NOMO-1 treated with dmso at 0.1 percent for 144 hours (cell line): ENCODE measurements around the gene PREX1.
"Not testable (repeated sequence)": the region's sequence is repeated elsewhere in the genome, so short reads cannot be mapped to it uniquely, and the experiment has no call there.

Experiments
- DNase-seq: peaks from one replicate; lab custom pipeline; 2025; ENCODE audit not compliant: unreplicated experiment; lab: John Stamatoyannopoulos, UW

PREX1 gene

DNA sequence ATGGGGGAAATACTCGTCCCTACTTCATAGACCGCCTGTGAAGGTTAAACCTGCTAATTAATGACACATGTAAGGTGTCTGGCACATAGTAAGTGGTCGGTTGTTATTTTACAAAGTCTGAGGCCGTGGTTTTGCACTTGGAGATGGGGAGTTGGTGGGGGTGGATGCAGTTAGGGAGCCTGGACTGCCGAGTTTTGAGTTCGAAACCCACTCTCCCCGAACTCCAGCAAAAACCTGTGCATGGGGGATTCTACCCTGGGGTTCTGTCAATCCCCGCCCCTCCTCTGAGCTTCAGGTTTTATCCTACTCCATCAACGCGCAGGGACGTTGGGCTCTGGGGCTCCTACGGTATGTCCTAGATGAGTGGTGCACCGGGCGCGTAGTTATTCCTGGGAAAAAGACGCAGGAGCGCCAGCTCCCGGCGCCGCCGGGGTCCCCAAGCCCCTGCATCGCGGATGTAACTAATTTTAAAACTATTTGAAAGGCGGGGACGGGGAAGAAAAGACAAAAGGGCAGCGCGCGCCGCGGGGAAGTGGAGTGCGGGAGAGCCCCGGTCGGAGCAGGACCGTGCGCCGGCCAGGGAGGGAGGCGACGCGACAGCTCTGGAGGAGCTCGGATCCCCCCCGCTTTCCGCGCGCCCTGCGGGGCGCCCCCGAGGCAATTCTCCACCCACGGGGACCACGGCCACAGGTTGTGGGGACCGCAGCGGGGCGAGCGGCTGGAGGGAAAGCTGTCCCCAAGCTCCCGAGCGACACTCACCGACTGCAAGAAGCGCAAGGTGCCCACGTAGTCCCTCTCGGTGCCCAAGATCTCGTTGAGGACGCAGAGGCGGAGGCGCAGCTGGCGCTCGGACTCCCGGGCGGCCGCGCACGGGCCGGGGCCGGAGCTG, 672 bp downstream of the PREX1 start:
- DNase-seq: no peak

DNA sequence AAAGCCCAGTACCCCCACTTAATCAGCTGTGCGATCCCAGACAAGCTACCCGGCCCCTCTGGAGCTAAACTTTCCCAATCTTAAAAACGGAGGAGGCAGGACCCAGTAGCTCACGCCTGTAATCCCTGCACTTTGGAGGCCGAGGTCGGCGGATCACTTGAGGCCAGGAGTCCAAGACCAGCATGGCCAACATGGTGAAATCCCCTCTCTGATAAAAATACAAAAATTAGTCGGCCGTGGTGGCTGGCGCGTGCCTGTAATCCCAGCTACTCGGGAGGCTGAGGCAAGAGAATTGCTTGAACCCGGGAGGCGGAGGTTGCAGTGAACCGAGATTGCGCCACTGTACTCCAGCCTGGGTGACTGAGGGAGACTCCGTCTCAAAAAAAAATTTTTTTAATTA, 1.3 kb downstream of the PREX1 start:
- not testable (repeated sequence) for DNase-seq

- no peak for DNase-seq
These were observed 1.7 kb downstream of the PREX1 start for GRCh38 chr20:48826069-48826468.

- no peak for DNase-seq
These were observed 2.3 kb downstream of the PREX1 start for GRCh38 chr20:48825566-48825920.

DNA sequence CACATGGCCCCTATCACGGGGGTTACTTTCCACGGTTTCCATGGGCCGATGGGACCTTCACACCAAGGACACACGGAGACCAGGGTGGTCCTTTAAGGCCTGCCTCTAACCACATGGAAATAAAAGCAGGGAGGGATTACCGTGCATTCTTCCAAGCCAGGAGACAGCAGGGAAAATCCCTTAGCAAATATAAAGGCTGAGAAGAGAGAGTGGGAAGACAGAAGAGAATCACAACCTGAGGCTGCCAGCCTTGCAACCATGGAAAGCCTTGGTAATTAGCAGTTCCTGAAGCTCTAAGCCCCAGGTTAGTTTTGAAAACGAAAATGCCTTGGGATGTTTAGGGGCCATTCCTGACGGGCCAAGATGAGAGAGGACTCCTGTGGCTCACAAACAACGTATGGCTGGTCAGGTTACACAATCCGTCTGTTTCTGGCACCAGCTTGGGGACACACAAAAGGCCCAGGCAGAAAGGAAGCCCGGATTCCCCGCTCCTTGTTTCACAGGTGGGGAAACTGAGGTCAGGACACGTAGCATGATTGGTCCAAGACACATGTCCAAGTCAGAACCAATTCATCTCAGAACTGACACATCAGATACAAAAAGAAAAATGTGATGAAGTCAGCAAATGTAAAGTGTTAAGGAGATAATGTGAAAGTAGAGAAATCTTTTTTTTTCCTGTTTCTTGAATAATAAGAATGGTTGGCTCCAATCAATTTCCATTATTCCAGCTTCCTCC, 2.8 kb downstream of the PREX1 start:
- no peak for DNase-seq

GRCh38 chr20:48823960-48824498, 3.8 kb downstream of the PREX1 start:
- DNase-seq: no peak

DNA sequence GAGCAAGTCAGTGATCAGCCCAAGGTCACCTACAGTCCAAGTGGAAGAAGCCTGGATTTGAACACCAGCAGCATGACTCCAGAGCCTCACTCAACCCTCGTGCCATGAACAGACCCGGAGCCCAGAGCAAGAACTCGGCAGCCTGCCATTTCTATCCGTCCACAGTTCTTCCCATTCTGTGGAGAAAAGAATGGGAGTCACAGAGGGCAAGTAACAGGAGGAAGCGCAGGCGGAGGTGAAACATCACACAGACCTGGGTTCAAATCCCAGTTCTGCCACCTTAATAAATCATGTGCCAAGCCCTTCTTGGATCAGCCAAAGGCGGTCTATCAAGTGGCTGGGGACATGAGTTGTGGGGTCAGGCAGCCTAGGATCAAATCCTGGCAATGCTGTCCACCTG, 4.3 kb downstream of the PREX1 start:
- DNase-seq: no peak

DNA sequence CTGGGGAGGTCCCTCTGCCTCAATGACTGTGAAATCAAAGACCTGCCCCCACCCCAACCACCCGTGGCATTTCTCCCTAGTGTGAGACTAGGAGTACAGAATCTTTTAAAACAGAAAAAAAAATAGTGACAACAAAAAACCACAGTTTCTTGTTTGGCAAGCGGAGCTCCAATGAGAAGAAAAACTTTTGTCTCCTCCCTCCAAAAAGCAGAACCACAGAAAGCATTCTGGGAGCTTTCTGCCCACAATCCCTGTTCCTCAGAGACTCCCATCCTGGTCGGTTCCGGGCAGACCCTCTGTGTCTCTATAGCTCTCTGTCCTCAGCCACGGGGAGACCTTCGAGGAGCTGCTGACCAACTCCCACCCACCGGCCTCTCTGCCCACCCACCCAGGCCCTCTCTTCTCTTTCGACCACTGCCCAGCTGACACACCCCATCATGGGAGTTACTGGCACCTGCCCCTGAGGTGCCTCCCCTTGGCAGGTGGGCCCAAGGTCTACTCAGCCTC, 4.9 kb downstream of the PREX1 start:
- DNase-seq: peak; percentile 25

- no peak for DNase-seq
These were observed 5.6 kb downstream of the PREX1 start for GRCh38 chr20:48822178-48822577.

DNA sequence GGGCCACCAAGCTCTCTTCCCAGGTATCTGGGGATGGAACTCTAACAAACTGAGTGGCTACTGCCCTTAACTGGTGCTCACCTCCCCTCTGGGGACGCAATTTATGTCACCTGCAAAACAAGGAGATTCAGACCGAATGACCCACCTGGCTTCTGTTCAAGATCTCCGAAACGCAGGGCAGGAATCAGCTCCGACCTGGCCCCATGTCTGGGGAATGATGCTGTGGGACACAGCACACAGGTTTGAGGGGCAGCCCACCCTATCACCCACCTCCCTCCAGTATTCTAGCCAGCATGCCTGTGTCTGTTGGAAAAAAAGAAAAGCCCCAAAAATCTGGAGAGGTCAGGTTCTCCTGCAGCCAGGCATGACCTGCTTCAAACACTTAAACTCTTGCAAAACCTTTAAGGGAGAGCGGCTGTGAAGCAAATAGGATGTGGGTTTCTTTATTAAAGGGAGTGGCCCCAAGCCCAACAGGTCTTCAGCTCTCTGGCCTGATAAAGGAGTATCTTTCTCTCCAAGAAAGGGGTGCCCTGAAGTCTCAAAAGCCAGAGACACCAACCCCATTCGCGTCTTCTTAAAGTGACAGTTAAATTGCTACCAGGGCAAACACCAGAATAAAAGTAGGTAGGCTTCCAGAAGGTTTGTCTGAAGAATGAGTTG, 6.4 kb downstream of the PREX1 start:
- DNase-seq: peak; percentile 85

- no peak for DNase-seq
These were observed 7.2 kb downstream of the PREX1 start for GRCh38 chr20:48820649-48820973.

DNA sequence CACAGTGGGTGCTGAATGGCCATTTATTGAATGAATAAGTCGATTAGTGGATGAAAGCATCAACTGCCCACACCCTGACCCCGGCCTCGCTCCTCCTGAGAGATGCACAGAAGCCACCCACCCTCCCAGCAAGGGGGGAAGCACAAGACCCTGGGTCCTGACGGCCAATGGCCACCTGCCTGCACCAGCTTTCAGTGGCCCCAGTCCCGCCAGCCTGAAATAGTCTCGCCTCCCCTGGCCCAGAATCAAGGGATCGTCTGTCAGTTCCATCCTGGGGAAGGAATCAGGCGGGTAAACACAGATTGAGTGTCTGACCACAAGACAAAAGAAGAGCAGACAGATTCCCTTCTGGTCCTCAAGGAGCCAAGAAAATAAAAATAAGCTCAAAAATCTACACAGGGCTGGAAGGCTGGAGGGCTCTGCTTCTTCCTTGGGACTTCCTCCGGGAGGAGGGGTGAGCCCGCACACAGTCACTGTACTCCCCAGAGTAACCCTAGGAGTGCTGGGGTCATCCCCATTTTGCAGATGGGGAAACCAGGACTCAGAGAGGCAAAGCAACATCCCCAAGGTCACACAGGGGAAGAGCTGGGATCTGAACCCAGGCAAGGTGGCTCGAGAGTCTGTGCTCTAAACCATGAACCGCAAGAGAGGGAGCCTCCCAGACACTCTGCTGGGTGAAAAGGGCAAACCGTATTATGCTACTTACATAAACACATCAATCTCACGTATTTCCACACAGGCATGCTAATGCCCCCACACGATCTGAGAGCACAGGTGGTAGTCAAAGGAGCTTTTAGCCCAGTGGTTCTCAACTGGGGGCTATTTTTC, 7.8 kb downstream of the PREX1 start:
- no peak for DNase-seq

- no peak for DNase-seq
These were observed 8.7 kb downstream of the PREX1 start for GRCh38 chr20:48819089-48819488.

- DNase-seq: no peak
These were observed 9.3 kb downstream of the PREX1 start for GRCh38 chr20:48818481-48818987.

DNA sequence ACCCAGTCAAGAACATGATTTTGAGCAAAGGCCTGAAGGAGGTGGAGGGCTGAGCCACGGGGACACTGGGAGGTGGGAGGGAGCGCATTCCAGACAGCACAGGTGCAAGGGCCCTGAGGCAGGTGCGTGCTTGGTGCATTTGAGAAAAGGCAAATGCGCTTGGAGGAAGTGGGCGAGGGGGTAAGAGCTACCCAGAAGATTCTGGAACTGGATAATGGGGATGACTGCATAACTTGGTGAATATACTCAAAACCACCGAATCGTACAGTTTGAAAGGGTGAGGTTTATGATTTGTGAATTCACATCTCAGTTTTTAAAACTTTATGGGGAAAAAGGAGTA, 9.8 kb downstream of the PREX1 start:
- no peak for DNase-seq

DNA sequence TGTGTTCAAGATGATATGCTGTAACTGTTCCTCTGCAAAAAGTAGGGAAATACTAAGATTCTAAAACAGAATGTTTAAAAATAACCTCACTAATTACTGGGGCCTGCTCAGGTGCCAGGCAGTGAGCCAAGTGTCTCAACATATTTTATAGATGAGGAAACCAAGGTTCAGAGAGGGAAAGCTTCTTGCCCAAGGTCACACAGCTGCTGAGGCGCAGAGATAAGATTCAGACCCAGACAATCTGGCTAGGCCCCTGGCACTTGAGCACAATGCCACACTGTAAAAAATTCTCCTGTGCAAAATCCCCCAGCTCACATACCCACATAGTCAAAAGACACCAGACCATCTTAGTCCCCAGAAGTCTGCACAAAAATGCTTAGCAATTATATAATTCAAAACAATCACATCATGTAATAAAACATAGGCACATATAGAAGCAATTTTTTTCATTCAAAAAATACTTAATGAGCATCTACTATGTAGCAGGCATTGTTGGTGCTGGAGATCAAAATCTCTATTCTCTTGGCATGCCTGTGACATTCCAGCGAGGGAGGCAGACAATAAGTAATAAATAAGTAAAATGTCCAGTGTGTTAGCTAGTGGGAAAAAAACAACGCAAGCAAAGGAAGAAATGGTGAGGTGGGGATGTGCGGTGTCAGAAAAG, 10.3 kb downstream of the PREX1 start:
- no peak for DNase-seq

- no peak for DNase-seq
These were observed 11.3 kb downstream of the PREX1 start for GRCh38 chr20:48816282-48817205.

DNA sequence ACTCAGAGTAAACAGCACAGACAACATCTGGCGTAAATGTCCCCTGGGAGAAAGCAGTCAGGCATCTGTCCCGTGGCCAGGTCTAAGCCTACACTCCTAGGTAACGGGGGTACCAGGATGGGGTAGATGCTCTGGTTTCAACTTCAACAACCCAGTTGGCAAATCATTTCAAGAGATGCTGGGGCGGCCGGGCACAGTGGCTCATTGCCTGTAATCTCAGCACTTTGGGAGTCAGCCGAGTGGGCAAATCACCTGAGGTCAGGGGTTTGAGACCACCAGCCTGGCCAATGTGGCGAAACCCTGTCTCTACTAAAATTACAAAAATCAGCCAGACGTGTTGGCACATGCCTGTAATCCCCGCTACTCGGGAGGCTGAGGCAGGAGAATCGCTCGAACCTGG, 12.3 kb downstream of the PREX1 start:
- no peak for DNase-seq

DNA sequence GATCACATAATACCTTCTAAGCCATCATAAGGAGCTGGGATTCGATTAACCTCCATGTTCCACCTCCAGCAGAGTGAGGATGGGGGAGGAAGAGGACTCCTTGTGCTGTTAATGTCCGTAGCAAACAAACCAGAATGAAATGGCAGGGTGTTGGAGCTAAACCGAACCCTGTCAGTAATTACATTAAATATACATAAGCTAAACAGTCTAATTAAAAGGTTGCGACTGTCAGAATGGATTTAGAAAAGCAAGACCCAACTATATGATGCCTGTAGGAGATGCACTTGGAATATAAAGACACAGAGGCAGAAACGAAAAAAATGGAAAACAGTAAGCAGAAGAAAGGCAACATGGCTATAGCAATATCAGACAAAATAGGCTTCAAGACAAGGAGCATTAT, 13.2 kb downstream of the PREX1 start:
- DNase-seq: no peak
